ENCODE data around the gene FAM200B. TPM values are rescaled to one million over a fixed set of nuclear protein-coding genes. Genes with fewer than 3 reads are reported as not detected.
A peak's percentile ranks its signal among the peaks of the same experiment; 100 is the strongest.

FAM200B gene
- total RNA-seq, 1 donor = 28.1 TPM

- peak; percentile 92 for DNase-seq (ENCODE audit: low read depth)
- H3K4me3 ChIP-seq (ENCODE audit: low read depth, low read length) = peak overlapping the region; percentile 3
- TF ChIP-seq CTCF (IDR thresholded peaks at IDR 0.05; ENCODE audit: insufficient read depth, low read depth, low read length) = no peak
Observed at GRCh38 chr4:15691346-15692135, 9.9 kb downstream of the FAM200B start.

GRCh38 chr4:15692602-15693001 is 11.0 kb downstream of the FAM200B start:
- no peak overlapping the region for H3K4me3 ChIP-seq (ENCODE audit: low read depth, low read length)
- no peak for TF ChIP-seq CTCF (IDR thresholded peaks at IDR 0.05; ENCODE audit: insufficient read depth, low read depth, low read length)
- DNase-seq (ENCODE audit: low read depth) = no peak

- no peak for DNase-seq (ENCODE audit: low read depth)
- H3K4me3 ChIP-seq (ENCODE audit: low read depth, low read length) = no peak overlapping the region
- no peak for TF ChIP-seq CTCF (IDR thresholded peaks at IDR 0.05; ENCODE audit: insufficient read depth, low read depth, low read length)
Observed at GRCh38 chr4:15694431-15694830, 12.8 kb downstream of the FAM200B start.

GRCh38 chr4:15695240-15695699 is 13.6 kb downstream of the FAM200B start:
- no peak overlapping the region for H3K4me3 ChIP-seq (ENCODE audit: low read depth, low read length)

GRCh38 chr4:15695729-15696128 is 14.1 kb downstream of the FAM200B start:
- DNase-seq (ENCODE audit: low read depth) = no peak
- no peak for TF ChIP-seq CTCF (IDR thresholded peaks at IDR 0.05; ENCODE audit: insufficient read depth, low read depth, low read length)
- no peak overlapping the region for H3K4me3 ChIP-seq (ENCODE audit: low read depth, low read length)

More at GRCh38 chr4:15695240-15695699, 13.6 kb downstream of the FAM200B start:
- peak; percentile 62 for DNase-seq (ENCODE audit: low read depth)
- no peak for TF ChIP-seq CTCF (IDR thresholded peaks at IDR 0.05; ENCODE audit: insufficient read depth, low read depth, low read length)

- no peak for TF ChIP-seq CTCF (IDR thresholded peaks at IDR 0.05; ENCODE audit: insufficient read depth, low read depth, low read length)
- no peak for DNase-seq (ENCODE audit: low read depth)
- H3K4me3 ChIP-seq (ENCODE audit: low read depth, low read length) = no peak overlapping the region
Observed at GRCh38 chr4:15696866-15697265, 15.2 kb downstream of the FAM200B start.
